Body of pancreas (tissue), 4 donors: Measurements from ENCODE around the gene IFITM5. TPM values are rescaled to one million over a fixed set of nuclear protein-coding genes. Genes with fewer than 3 reads are reported as not detected.

Source experiments
- ATAC-seq: fragments of 150-250 bp; one replicate; pipeline ENCODE4 v1.9.1; 2016
- DNase-seq, 4 donors: peaks; one replicate each; pipeline ENCODE4 v3.0.0-alpha.2; 2019
- H3K27ac ChIP-seq, 4 donors: fragments of 200-600 bp; sonication (generic); 1 replicate in 3 of 4; 2 replicates in 1 of 4; pipeline versions ENCODE4 v1.5.1 to v1.6.1; 2016 to 2019; ENCODE audit warnings: mild to moderate bottlenecking in 1 of 4, mixed read lengths in 1 of 4, moderate library complexity in 1 of 4
- H3K27me3 ChIP-seq, 2 donors: fragments of 200-600 bp; sonication (generic); one replicate each; pipeline ENCODE4 v1.6.0; 2016; ENCODE audit warnings: mild to moderate bottlenecking in 1 of 2
- H3K36me3 ChIP-seq, 2 donors: fragments of 200-600 bp; sonication (generic); replicated peaks in 1 of 2; 2 replicates each; pipeline ENCODE4 v1.5.1; 2016; ENCODE audit warnings: low read depth in 2 of 2; ENCODE audit not compliant: insufficient read depth in 1 of 2
- H3K4me1 ChIP-seq: fragments of 200-600 bp; sonication (generic); one replicate; pipeline ENCODE4 v1.6.0; 2016
- H3K4me3 ChIP-seq, 2 donors: fragments of 200-600 bp; sonication (generic); 1 replicate in 1 of 2; 2 replicates in 1 of 2; pipeline ENCODE4 v1.5.1; 2016 to 2019
- H3K9me3 ChIP-seq, 3 donors: fragments of 200-600 bp; sonication (generic); 1 replicate in 2 of 3; 2 replicates in 1 of 3; pipeline ENCODE4 v1.5.1; 2016
- POLR2A ChIP-seq, 3 donors: fragments of 450-650 bp; IDR thresholded peaks; one replicate each; pipeline ENCODE4 v1.6.1; 2016; ENCODE audit warnings: antibody characterized with exemption in 3 of 3, mild to moderate bottlenecking in 2 of 3
- WGBS, 2 donors: methylation state at CpG; one replicate each; pipeline ENCODE4 v1.1.5; 2017; 5-methylcytosine and 5-hydroxymethylcytosine counted together
- intact Hi-C: fragments of 100-400 bp; cut with DNase I; formaldehyde crosslinking; loops from one replicate; pipeline ENCODE4 v1.15.1; 2023
- total RNA-seq, 2 donors: library from RNA; depleted of rRNA; stranded (reverse); fragments of >200 nt; gene quantifications; one replicate each; pipeline ENCODE4 v1.1.0, GENCODE V29; 2016
- TF ChIP-seq, protein P1 (sequence below), 7 experiments: fragments of 450-650 bp in 4 of 7; fragments of 200-600 bp in 3 of 7; sonication (generic) in 3 of 7; IDR thresholded peaks; one replicate each; pipeline ENCODE4 v1.5.1; 2016 to 2019; ENCODE audit warnings: antibody characterized with exemption in 7 of 7

The IFITM5 gene
- total RNA-seq, 2 donors from 2014 or later: not detected

DNA sequence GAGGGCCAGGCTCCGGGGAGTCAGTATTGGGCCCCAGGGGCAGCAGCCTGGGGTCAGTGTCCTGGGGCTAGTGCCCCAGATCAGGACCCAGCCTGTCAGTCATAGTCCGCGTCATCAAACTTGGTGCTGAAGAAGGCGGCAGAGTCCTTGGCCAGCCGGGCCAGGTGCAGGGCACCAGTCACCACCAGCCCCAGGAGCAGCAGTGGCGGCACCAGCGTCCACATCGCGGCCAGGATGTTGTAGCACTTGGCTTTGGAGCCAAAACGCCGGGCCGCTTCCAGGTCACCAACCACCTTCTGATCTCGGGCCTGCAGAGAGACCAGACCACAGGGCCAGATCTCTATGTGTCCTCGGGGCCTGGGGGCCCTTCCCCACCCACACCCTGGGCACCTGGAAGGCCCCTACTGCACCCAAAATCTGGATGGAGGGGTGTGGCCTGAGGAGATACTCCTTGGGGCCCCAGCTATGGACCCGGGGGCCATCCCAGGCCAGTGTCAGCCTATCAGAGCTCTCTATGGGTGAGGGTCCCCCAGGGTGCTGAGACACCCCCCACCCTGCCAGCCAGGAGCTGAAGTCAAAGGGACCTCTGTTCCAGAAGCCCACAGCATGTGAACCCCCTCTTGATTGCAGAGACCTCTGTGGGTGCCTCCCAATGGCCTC lies 790 bp downstream of the IFITM5 start:
- H3K27ac ChIP-seq: peak overlapping the region in 2 of 4 donors; percentile 37 to 50
- peak; percentile 9 to 55 (median 45) for TF ChIP-seq POLR2A (IDR thresholded peaks at IDR 0.05)
- TF ChIP-seq, protein P1, sequence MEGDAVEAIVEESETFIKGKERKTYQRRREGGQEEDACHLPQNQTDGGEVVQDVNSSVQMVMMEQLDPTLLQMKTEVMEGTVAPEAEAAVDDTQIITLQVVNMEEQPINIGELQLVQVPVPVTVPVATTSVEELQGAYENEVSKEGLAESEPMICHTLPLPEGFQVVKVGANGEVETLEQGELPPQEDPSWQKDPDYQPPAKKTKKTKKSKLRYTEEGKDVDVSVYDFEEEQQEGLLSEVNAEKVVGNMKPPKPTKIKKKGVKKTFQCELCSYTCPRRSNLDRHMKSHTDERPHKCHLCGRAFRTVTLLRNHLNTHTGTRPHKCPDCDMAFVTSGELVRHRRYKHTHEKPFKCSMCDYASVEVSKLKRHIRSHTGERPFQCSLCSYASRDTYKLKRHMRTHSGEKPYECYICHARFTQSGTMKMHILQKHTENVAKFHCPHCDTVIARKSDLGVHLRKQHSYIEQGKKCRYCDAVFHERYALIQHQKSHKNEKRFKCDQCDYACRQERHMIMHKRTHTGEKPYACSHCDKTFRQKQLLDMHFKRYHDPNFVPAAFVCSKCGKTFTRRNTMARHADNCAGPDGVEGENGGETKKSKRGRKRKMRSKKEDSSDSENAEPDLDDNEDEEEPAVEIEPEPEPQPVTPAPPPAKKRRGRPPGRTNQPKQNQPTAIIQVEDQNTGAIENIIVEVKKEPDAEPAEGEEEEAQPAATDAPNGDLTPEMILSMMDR (IDR thresholded peaks at IDR 0.05): no peak
- no peak overlapping the region for H3K4me3 ChIP-seq
- intact Hi-C loops: loop anchor here (5.0 kb wide), 1 partner anchor 56 kb away; no protein-coding TSS in a partner anchor
- DNase-seq (peak; percentile 64 to 80 (median 70)), ATAC-seq (peak; percentile 58)
- WGBS, 2 donors: 34% methylated on average over 7 of the region's 15 CpGs; no CpG with 5 or more reads in 1 of the 2 donors
- H3K9me3 ChIP-seq: no peaks in the 10 kb centered on the region
- peaks cover 65% of the 10 kb centered on the region for H3K4me1 ChIP-seq
- peaks cover 0 to 3% of the 10 kb centered on the region in 2 donors for H3K36me3 ChIP-seq
- no peaks in the 10 kb centered on the region for H3K27me3 ChIP-seq

DNA sequence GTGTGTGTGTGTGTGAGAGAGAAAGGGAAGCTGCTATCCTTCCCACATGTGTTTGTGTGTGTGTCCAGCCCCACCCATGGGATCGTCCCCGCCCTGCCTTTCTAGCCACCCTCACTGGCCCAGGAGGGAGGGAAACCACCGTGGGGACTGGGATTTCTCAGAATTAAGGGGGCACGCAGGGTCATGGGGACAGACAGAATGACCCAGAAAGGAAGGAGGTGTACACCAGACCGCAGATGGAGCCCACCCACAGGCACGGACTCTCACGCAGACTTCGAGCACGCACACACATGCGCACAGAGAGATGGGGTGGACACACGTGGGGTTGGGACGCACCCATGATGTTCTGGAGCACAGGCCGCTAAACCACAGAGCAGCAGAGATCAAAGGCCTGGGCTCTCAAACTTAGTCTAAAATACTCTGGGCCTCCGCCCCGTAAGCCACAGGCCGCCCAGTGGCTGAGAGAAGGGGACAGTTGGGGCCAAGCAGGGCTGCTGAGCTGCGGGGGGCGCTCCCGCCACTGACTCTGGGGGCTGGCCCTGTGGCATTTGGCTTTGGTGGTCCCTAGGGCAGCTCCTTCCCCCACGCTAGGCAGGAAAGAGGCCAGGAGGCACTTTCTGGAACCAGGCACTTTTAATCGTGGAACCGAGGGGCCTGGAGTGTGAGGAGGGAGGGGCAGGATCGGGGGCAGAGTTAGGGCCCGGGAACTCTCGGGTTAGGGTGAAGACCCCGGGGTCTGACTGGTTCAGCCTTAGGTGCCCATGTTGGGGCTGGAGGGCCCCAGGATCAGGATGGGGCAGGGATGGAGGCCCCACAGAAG lies 1.5 kb downstream of the IFITM5 start:
- TF ChIP-seq, protein P1 (IDR thresholded peaks at IDR 0.05): no peak
- TF ChIP-seq POLR2A (IDR thresholded peaks at IDR 0.05): peak in 1 of 3 donors; percentile 9
- DNase-seq: peak; percentile 31 to 51 (median 43)

DNA sequence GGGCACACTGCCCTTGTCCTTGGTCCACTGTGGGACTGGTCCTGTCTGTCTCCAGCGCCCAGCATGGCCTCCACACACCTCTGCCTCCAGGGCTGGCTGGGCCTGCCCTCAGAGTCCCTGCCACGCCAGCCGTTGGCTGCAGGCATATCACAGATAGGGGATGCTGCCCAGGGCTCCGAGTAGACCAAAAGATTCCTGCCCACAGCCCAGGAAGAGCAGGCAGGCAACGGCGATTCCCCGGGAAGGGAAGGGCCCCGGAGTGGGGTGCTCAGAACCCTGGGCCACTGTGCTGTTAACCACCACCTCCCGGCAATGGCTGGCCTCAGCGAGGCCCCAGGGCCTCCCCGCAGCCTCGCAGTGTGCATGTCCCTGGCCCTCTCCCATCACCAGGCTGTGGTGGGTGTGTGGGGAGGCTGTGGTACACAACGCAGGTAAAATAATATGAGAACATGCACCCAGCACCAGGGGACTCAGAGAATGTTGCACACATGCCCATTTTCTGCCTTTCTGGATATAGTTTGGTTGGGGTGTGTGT lies 2.2 kb downstream of the IFITM5 start:
- peak overlapping the region in 1 of 4 donors; percentile 37 for H3K27ac ChIP-seq
- peak in 3 of 4 donors; percentile 37 to 49 (median 37) for DNase-seq

More for the DNA sequence above, 1.5 kb downstream of the IFITM5 start:
- Histone ChIP-seq H3K27ac (peak overlapping the region in 2 of 4 donors; percentile 37 to 50), H3K36me3 (peaks cover 0 to 3% of the 10 kb centered on the region in 2 donors), H3K27me3 (no peaks in the 10 kb centered on the region), H3K4me1 (peaks cover 71% of the 10 kb centered on the region), H3K4me3 (no peak overlapping the region), H3K9me3 (no peaks in the 10 kb centered on the region)
- intact Hi-C loops: loop anchor here (5.0 kb wide), 1 partner anchor 55 kb away; no protein-coding TSS in a partner anchor
- 29 to 33% methylated on average over 13 to 26 of the region's 26 CpGs for WGBS, 2 donors
- peak; percentile 17 for ATAC-seq

More for the DNA sequence above, 2.2 kb downstream of the IFITM5 start:
- TF ChIP-seq, protein P1 (IDR thresholded peaks at IDR 0.05): no peak
- TF ChIP-seq POLR2A (IDR thresholded peaks at IDR 0.05): no peak
- Histone ChIP-seq H3K9me3 (no peaks in the 10 kb centered on the region), H3K27me3 (no peaks in the 10 kb centered on the region), H3K4me3 (no peak overlapping the region), H3K4me1 (peaks cover 78% of the 10 kb centered on the region), H3K36me3 (peaks cover 0 to 3% of the 10 kb centered on the region in 2 donors)
- 39 to 45% methylated on average over 2 to 12 of the region's 13 CpGs for WGBS, 2 donors
- intact Hi-C loops: loop anchor here (5.0 kb wide), 1 partner anchor 55 kb away; no protein-coding TSS in a partner anchor
- ATAC-seq: peak; percentile 6
